22Rv1 (cell line): Measurements from ENCODE around the gene PRDX6.

Source experiments
- CTCF ChIP-seq: fragments of 450-650 bp; IDR thresholded peaks from 2 replicates; pipeline ENCODE4 v1.5.1; 2017; ENCODE audit warnings: mild to moderate bottlenecking
- ZFX ChIP-seq: fragments of 450-650 bp; IDR thresholded peaks from 2 replicates; pipeline ENCODE4 v1.6.1; 2017; ENCODE audit warnings: antibody characterized with exemption, borderline replicate concordance

DNA sequence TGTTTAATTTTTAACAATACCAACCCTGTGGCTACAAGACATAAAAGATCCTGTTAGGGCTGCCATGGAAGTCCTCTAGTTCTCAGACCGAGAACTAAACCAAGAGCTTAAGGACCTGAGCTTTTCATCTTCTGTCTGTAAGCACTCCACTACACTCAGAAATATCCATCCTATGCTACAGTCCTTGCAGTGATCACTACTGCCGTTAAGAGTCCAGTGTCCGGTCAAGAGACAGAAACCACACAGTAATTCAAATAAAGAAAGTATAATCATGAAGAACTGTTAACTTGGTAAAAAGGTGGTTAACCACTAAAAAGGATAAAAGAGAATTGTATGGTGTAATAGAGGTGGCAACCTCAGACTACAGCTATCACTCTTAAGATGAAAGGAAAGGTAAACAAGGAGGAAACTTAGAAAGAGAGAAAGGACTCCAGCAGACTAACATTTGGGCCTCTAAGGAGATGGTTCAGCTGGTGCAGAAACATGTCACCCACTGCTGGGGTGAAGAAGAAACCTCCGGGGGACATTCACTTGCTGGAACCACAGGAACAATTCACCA is 22.1 kb upstream of the PRDX6 start:
- TF ChIP-seq CTCF, result no peak
- no peak for TF ChIP-seq ZFX
